PC-3 (cell line): Measurements from ENCODE around the gene PDZK1IP1. TPM values are rescaled to one million over a fixed set of nuclear protein-coding genes. Genes with fewer than 3 reads are reported as not detected.

ENCODE experiments used
- ATAC-seq: fragments of 200-7000 bp; cut with Tn5 transposase; 2 replicates; pipeline ENCODE4 v1.9.1; 2020; ENCODE audit warnings: mild to moderate bottlenecking, moderate library complexity
- BruUV-seq: library from RNA; stranded (reverse); fragments of 400-500 nt; replicated peaks from 2 replicates; lab custom pipeline; 2021; lab: Mats Ljungman, UMichigan
- CTCF ChIA-PET: fragments of 300-600 bp; sonication (Branson Sonifier 250); formaldehyde crosslinking; loops from one replicate; lab custom pipeline; 2022; ENCODE audit warnings: antibody characterized with exemption; lab: Charles Lee
- POLR2A ChIA-PET: fragments of 300-600 bp; sonication (Branson Sonifier 250); formaldehyde crosslinking; loops from one replicate; lab custom pipeline; 2022; ENCODE audit warnings: antibody characterized with exemption; ENCODE audit not compliant: unreplicated experiment; lab: Charles Lee
- DNase-seq: peaks from one replicate; pipeline ENCODE4 v3.0.0-alpha.2; 2015
- H2AFZ ChIP-seq: fragments of 300-600 bp; sonication (generic); 2 replicates; pipeline ENCODE4 v1.6.0; 2016; ENCODE audit warnings: antibody characterized with exemption, low read length
- H3F3A ChIP-seq: fragments of 300-600 bp; sonication (generic); one replicate; pipeline ENCODE4 v1.6.0; 2017; ENCODE audit warnings: antibody characterized with exemption, low read length, control low read depth, mild to moderate bottlenecking; ENCODE audit not compliant: unreplicated experiment
- H3K27ac ChIP-seq: fragments of 300-600 bp; sonication (generic); 2 replicates; pipeline ENCODE4 v1.5.1; 2016; ENCODE audit warnings: mild to moderate bottlenecking, low read length
- H3K27me3 ChIP-seq: fragments of 300-600 bp; sonication (generic); 2 replicates; pipeline ENCODE4 v1.6.1; 2016; ENCODE audit warnings: low read length, mixed read lengths
- H3K36me3 ChIP-seq: fragments of 300-600 bp; sonication (generic); 2 replicates; pipeline ENCODE4 v1.6.1; 2016; ENCODE audit warnings: low read depth, mixed run types, low read length, mixed read lengths
- H3K4me1 ChIP-seq: fragments of 300-600 bp; sonication (generic); 2 replicates; pipeline ENCODE4 v1.5.1; 2016; ENCODE audit warnings: low read length; ENCODE audit not compliant: insufficient read depth
- H3K4me2 ChIP-seq: fragments of 300-600 bp; sonication (generic); 2 replicates; pipeline ENCODE4 v1.6.0; 2016; ENCODE audit warnings: low read length
- H3K4me3 ChIP-seq: fragments of 300-600 bp; sonication (generic); 2 replicates; pipeline ENCODE4 v1.5.1; 2016; ENCODE audit warnings: mild to moderate bottlenecking, low read length, mixed read lengths
- H3K79me2 ChIP-seq: fragments of 300-600 bp; sonication (generic); 2 replicates; pipeline ENCODE4 v1.6.1; 2017; ENCODE audit warnings: low read length, mixed read lengths
- H3K9ac ChIP-seq: fragments of 300-600 bp; sonication (generic); 2 replicates; pipeline ENCODE4 v1.6.0; 2016; ENCODE audit warnings: mild to moderate bottlenecking, low read length
- H3K9me2 ChIP-seq: fragments of 300-600 bp; sonication (generic); replicated peaks from 2 replicates; pipeline ENCODE4 v1.6.1; 2016; ENCODE audit warnings: mixed run types, low read length, mixed read lengths
- H3K9me3 ChIP-seq: fragments of 300-600 bp; sonication (generic); 2 replicates; pipeline ENCODE4 v1.6.1; 2016; ENCODE audit warnings: low read length, mixed read lengths
- H4K20me1 ChIP-seq: fragments of 300-600 bp; sonication (generic); 2 replicates; pipeline ENCODE4 v1.6.1; 2016; ENCODE audit warnings: low read length, mixed read lengths
- EZH2 ChIP-seq: fragments of 300-600 bp; sonication (generic); IDR thresholded peaks from one replicate; pipeline ENCODE4 v1.6.1; 2017; ENCODE audit warnings: antibody characterized with exemption, mild to moderate bottlenecking, low read length; ENCODE audit not compliant: unreplicated experiment
- EZH2phosphoT487 ChIP-seq: fragments of 300-600 bp; sonication (generic); IDR thresholded peaks from 2 replicates; pipeline ENCODE4 v1.6.1; 2018; ENCODE audit warnings: mild to moderate bottlenecking, antibody characterized with exemption, low read length, borderline replicate concordance
- intact Hi-C: fragments of 100-400 bp; cut with micrococcal nuclease; formaldehyde crosslinking; loops from 2 replicates; pipeline ENCODE4 v1.9.0; 2023
- total RNA-seq: library from RNA; depleted of rRNA; stranded (reverse); fragments of >200 nt; gene quantifications from 2 replicates; pipeline ENCODE4 v1.2.3, GENCODE V29; 2014
- TF ChIP-seq, protein P1 (sequence below): fragments of 300-600 bp; sonication (generic); conservative IDR thresholded peaks from 2 replicates; pipeline ENCODE4 v1.5.1; 2017; ENCODE audit warnings: antibody characterized with exemption, low read depth, mild to moderate bottlenecking, low read length

The PDZK1IP1 gene
- total RNA-seq, 1 experiment from 2014 or later, result not detected

DNA sequence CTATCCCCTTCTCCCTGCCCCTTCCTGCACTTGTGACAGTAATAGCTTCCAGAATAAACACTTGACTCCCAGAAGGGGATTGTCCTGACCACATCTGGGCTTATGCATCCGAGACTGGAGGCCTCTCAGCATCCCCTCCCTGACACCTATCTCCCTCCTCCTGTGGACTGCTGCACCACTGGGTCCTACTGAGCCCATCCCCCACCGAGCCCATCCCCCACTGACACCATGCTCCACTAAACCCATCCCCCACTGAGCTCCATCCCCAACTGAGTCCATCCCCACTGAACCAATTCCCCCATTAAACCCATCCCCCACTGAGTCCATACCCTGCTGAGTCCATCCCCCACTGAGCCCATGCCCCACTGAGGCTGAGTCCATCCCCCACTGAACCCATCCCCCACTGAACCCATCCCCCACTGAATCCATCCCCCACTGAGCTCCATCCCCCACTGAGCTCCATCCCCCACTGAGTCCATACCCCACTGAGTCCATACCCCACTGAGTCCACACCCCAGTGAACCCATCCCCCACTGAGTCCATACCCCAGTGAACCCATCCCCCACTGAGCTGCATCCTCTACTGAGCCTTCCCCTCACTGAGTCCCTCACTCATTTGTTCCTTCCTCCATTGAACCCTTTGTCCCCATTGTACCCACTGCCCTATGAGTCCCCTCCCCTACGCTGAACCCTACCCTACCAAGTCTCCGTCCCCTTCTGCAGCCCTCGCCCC lies 5.6 kb downstream of the PDZK1IP1 start:
- Histone ChIP-seq H3K4me1 (peaks cover 6% of the 10 kb centered on the region), H2AFZ (no peak overlapping the region), H3K27me3 (no peaks in the 10 kb centered on the region), H3K36me3 (no peaks in the 10 kb centered on the region), H3K27ac (no peak overlapping the region), H3K4me3 (no peak overlapping the region), H3K9me2 (no peaks in the 10 kb centered on the region), H3F3A (no peaks in the 10 kb centered on the region), H3K9ac (no peak overlapping the region), H3K4me2 (no peak overlapping the region), H3K79me2 (no peaks in the 10 kb centered on the region), H3K9me3 (no peaks in the 10 kb centered on the region), H4K20me1 (no peaks in the 10 kb centered on the region)
- ATAC-seq (no peak), DNase-seq (no peak)
- TF ChIP-seq EZH2phosphoT487 (no peak), EZH2 (no peak)
- TF ChIP-seq, protein P1, sequence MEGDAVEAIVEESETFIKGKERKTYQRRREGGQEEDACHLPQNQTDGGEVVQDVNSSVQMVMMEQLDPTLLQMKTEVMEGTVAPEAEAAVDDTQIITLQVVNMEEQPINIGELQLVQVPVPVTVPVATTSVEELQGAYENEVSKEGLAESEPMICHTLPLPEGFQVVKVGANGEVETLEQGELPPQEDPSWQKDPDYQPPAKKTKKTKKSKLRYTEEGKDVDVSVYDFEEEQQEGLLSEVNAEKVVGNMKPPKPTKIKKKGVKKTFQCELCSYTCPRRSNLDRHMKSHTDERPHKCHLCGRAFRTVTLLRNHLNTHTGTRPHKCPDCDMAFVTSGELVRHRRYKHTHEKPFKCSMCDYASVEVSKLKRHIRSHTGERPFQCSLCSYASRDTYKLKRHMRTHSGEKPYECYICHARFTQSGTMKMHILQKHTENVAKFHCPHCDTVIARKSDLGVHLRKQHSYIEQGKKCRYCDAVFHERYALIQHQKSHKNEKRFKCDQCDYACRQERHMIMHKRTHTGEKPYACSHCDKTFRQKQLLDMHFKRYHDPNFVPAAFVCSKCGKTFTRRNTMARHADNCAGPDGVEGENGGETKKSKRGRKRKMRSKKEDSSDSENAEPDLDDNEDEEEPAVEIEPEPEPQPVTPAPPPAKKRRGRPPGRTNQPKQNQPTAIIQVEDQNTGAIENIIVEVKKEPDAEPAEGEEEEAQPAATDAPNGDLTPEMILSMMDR, result no peak
- intact Hi-C loops, result no loop called here
- ChIA-PET POLR2A (no interaction called here), CTCF (interaction anchor here (0.6 kb wide), 1 partner anchor 164 kb away, joined by 3 read pairs; no protein-coding TSS in a partner anchor)
- no TSS peak for BruUV-seq

DNA sequence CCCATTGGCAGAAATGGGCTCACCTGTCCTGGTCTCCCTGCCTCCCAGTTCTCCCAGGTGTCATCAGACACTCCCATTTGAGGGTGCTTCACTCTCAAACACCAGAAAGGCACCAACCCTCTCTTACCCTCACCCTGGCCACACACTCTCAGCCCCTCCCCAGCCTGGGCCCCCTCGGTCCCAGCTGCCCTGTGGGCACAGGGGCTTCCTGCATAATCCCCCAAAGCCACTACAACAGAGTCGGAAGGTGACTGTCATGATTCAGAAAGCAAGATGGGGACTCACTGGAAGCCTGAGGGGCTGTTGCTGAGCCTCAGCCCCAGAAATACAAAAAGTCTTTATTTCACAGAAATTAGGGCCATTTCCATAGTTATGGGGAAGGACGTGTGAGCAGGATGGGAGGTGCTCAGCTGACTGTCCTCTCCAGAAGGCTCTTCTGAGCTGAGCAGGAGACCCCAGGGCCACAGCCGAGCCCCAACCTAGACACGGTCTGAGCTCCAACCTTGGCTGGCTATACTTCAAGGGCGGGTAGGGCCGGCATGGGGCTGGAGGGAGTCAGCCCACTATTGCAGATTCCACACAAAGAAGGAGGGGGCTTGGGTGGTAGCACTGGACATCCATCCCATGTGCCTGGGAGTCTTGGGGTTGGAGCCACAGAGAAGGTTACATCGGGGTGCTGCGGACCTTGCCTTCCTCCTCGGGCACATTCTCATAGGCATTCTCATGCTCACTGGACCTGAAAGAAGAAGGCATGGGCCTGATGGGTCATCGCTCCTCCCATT lies 6.3 kb downstream of the PDZK1IP1 start:
- Histone ChIP-seq H3K4me1 (peaks cover 6% of the 10 kb centered on the region), H3K4me2 (no peak overlapping the region), H3K79me2 (no peaks in the 10 kb centered on the region), H3K9me2 (no peaks in the 10 kb centered on the region), H3K9ac (no peak overlapping the region), H3K4me3 (no peak overlapping the region), H4K20me1 (no peaks in the 10 kb centered on the region), H3K9me3 (no peaks in the 10 kb centered on the region), H3F3A (no peaks in the 10 kb centered on the region), H3K27me3 (no peaks in the 10 kb centered on the region), H2AFZ (no peak overlapping the region), H3K27ac (no peak overlapping the region), H3K36me3 (no peaks in the 10 kb centered on the region)
- CTCF ChIA-PET, result no interaction called here
- DNase-seq, result no peak
- TF ChIP-seq EZH2 (no peak), EZH2phosphoT487 (no peak)
- TF ChIP-seq, protein P1, result no peak
- BruUV-seq, result no TSS peak
- POLR2A ChIA-PET, result no interaction called here
- intact Hi-C loops, result no loop called here
- ATAC-seq, result no peak
